OCI-LY3 (cell line): Measurements from ENCODE around the gene SPP1.

Experiments used
- CTCF ChIP-seq: fragments of 200-600, 300-600 bp; sonication (generic); IDR thresholded peaks from 2 replicates; pipeline ENCODE4 v1.5.1; 2014; ENCODE audit warnings: antibody characterized with exemption, low read length, low read depth
- EZH2phosphoT487 ChIP-seq: fragments of 200-600 bp; shearing (Covaris generic); IDR thresholded peaks from 2 replicates; pipeline ENCODE4 v1.6.1; 2018; ENCODE audit warnings: antibody characterized with exemption, mixed run types, low read depth

- TF ChIP-seq EZH2phosphoT487: no peak
- no peak for TF ChIP-seq CTCF
These were observed 29.6 kb downstream of the SPP1 start for GRCh38 chr4:88005076-88005475.
